Liver (tissue), 9 donors: ENCODE results near the gene SOX18. TPM values are rescaled to one million over a fixed set of nuclear protein-coding genes. Genes with fewer than 3 reads are reported as not detected.

ENCODE experiments used
- DNase-seq: peaks from one replicate; pipeline ENCODE4 v3.0.0-alpha.2; 2017; ENCODE audit warnings: low spot score
- H3K27ac ChIP-seq, 2 donors: one replicate each; pipeline ENCODE4 v1.7.0; 2013; ENCODE audit warnings: inconsistent platforms in 2 of 2, low read length in 2 of 2, control low read depth in 1 of 2, low read depth in 1 of 2, mild to moderate bottlenecking in 1 of 2
- H3K27me3 ChIP-seq, 4 donors: one replicate each; pipeline versions ENCODE4 v1.6.1 to v1.7.0; 2013; ENCODE audit warnings: low read length in 3 of 4, inconsistent platforms in 1 of 4, mild to moderate bottlenecking in 1 of 4, moderate library complexity in 1 of 4; ENCODE audit not compliant: control insufficient read depth in 4 of 4, insufficient read depth in 4 of 4
- H3K36me3 ChIP-seq, 4 donors: one replicate each; pipeline versions ENCODE4 v1.6.1 to v1.7.0; 2013; ENCODE audit warnings: low read length in 3 of 4, mild to moderate bottlenecking in 3 of 4, low read depth in 1 of 4, moderate library complexity in 1 of 4; ENCODE audit not compliant: control insufficient read depth in 4 of 4, insufficient read depth in 3 of 4
- H3K4me1 ChIP-seq, 4 donors: one replicate each; pipeline versions ENCODE4 v1.6.1 to v1.7.0; 2013; ENCODE audit warnings: low read length in 3 of 4, mild to moderate bottlenecking in 3 of 4, moderate library complexity in 1 of 4; ENCODE audit not compliant: control insufficient read depth in 4 of 4, insufficient read depth in 4 of 4
- H3K4me3 ChIP-seq, 3 donors: one replicate each; pipeline versions ENCODE4 v1.6.1 to v1.7.0; 2013; ENCODE audit warnings: low read length in 3 of 3, control low read depth in 1 of 3, low read depth in 1 of 3, mild to moderate bottlenecking in 1 of 3
- H3K9ac ChIP-seq, 2 donors: one replicate each; pipeline ENCODE4 v1.7.0; 2013; ENCODE audit warnings: low read length in 2 of 2, mild to moderate bottlenecking in 2 of 2, moderate library complexity in 2 of 2, control low read depth in 1 of 2, low read depth in 1 of 2
- H3K9me3 ChIP-seq, 4 donors: one replicate each; pipeline versions ENCODE4 v1.6.1 to v1.7.0; 2013; ENCODE audit warnings: low read length in 3 of 4; ENCODE audit not compliant: control insufficient read depth in 4 of 4
- ATF3 ChIP-seq: IDR thresholded peaks from 2 replicates; pipeline ENCODE4 v1.6.1; 2016; ENCODE audit warnings: antibody characterized with exemption
- CTCF ChIP-seq: fragments of 150-350 bp; IDR thresholded peaks from 2 replicates; pipeline ENCODE4 v1.5.1; 2017; ENCODE audit warnings: improper control_type of control experiment, low read depth, low read length; ENCODE audit not compliant: missing input control
- EGR1 ChIP-seq, 2 donors: IDR thresholded peaks; 2 replicates each; pipeline ENCODE4 v1.6.1; 2016 to 2018; ENCODE audit warnings: antibody characterized with exemption in 2 of 2, low read depth in 2 of 2
- FOXA1 ChIP-seq: IDR thresholded peaks from 2 replicates; pipeline ENCODE4 v1.6.1; 2016; ENCODE audit warnings: antibody characterized with exemption
- FOXA2 ChIP-seq: IDR thresholded peaks from 2 replicates; pipeline ENCODE4 v1.6.1; 2016; ENCODE audit warnings: antibody characterized with exemption
- GABPA ChIP-seq, 2 donors: IDR thresholded peaks in 1 of 2; conservative IDR thresholded peaks in 1 of 2; 2 replicates each; pipeline ENCODE4 v1.6.1; 2016; ENCODE audit warnings: antibody characterized with exemption in 2 of 2, mild to moderate bottlenecking in 1 of 2, moderate library complexity in 1 of 2
- HNF4A ChIP-seq, 2 donors: conservative IDR thresholded peaks; 2 replicates each; pipeline ENCODE4 v1.6.1; 2016; ENCODE audit warnings: antibody characterized with exemption in 2 of 2, mild to moderate bottlenecking in 2 of 2
- HNF4G ChIP-seq: IDR thresholded peaks from 2 replicates; pipeline ENCODE4 v1.6.1; 2016; ENCODE audit warnings: antibody characterized with exemption
- JUND ChIP-seq, 2 donors: IDR thresholded peaks; 2 replicates each; pipeline ENCODE4 v1.6.1; 2016; ENCODE audit warnings: antibody characterized with exemption in 2 of 2
- MAX ChIP-seq: IDR thresholded peaks from 2 replicates; pipeline ENCODE4 v1.6.1; 2016; ENCODE audit warnings: antibody characterized with exemption
- NR2F2 ChIP-seq: IDR thresholded peaks from 2 replicates; pipeline ENCODE4 v1.6.1; 2016; ENCODE audit warnings: antibody characterized with exemption
- REST ChIP-seq: IDR thresholded peaks from 2 replicates; pipeline ENCODE4 v1.6.1; 2016; ENCODE audit warnings: antibody characterized with exemption, mild to moderate bottlenecking
- RXRA ChIP-seq, 2 donors: IDR thresholded peaks; 2 replicates each; pipeline ENCODE4 v1.6.1; 2017 to 2018; ENCODE audit warnings: antibody characterized with exemption in 2 of 2, mild to moderate bottlenecking in 1 of 2
- SP1 ChIP-seq: IDR thresholded peaks from 2 replicates; pipeline ENCODE4 v1.6.1; 2018; ENCODE audit warnings: antibody characterized with exemption, mild to moderate bottlenecking
- TAF1 ChIP-seq: conservative IDR thresholded peaks from 2 replicates; pipeline ENCODE4 v1.6.1; 2016; ENCODE audit warnings: antibody characterized with exemption, mild to moderate bottlenecking
- YY1 ChIP-seq: IDR thresholded peaks from 2 replicates; pipeline ENCODE4 v1.6.1; 2016; ENCODE audit warnings: antibody characterized with exemption, mild to moderate bottlenecking
- WGBS: extraction: QIAGEN DNeasy Blood & Tissue Kit; methylation state at CpG from one replicate; pipeline ENCODE4 v1.1.7; 2013; 5-methylcytosine and 5-hydroxymethylcytosine counted together
- polyA plus RNA-seq, 2 donors: library from polyadenylated mRNA; stranded (reverse) in 1 of 2; unstranded in 1 of 2; fragments of 200-250 nt in 1 of 2; fragments of >200 nt in 1 of 2; fragmentation: Nextera tagmentation in 1 of 2; extraction: Ambion mirVana in 1 of 2; gene quantifications; one replicate each; pipeline versions ENCODE4 v1.2.1 to v1.2.3, GENCODE V29; 2013 to 2015
- total RNA-seq, 2 donors: library from RNA; depleted of rRNA; stranded (reverse); fragments of >200 nt; gene quantifications; one replicate each; pipeline ENCODE4 v1.2.3, GENCODE V29; 2014
- TF ChIP-seq, protein P1 (sequence below): IDR thresholded peaks from 2 replicates; pipeline ENCODE4 v1.6.1; 2016; ENCODE audit warnings: antibody characterized with exemption
- donor health status: healthy.
- donor health status: healthy.
- donor health status: healthy.
- donor health status: healthy.
- donor health status: healthy.

Gene SOX18
- total and polyA plus RNA-seq, 4 donors: 1.1 to 5.8 (median 2.6) TPM

DNA sequence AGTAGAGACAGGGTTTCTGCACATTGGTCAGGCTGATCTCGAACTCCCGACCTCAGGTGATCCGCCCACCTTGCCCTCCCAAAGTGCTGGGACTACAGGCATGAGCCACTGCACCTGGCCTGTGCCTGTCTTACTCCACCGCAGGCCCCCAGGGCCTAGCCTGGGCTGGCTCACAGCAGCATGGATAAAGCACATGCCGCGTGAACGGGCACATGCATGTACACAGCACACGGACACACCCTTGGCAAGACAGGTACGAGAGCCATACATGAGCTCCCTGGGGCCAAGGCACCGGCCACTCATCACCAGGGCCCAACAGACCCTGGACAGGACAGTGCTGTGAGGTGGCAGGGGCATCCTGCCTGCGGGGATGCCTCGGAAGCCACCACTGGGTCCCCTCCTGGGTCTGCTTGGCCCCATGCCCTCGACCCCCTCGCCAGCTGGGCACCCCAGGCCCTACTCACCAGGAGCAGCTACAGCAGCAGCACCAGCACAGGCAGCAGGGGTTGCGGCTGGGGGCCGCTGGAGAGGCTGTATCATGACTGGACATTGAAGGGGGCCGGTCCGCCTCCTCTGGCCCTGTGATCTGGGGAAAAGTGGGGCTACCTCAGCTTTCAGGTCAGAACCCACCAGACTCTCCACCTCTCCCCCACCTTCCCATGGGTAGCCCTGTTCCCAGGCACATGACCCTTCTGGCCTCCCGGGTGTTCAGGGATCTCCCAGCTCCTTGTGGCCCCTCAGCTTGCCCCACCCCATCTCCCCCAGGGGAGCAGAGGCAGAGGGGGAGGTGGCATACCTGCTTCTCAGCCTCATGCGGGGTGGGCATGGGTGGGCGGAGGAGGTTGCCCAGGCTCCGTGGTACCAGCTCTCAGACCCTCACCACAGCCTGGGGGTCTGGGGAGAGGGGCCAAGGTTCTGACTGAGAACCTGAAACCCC is 26.9 kb upstream of the SOX18 start:
- Histone ChIP-seq H3K36me3 (peaks cover 0 to 10% (median 0%) of the 10 kb centered on the region in 4 donors), H3K9ac (no peak overlapping the region), H3K4me3 (peak overlapping the region in 1 of 3 donors; percentile 15), H3K27ac (no peak overlapping the region), H3K9me3 (no peaks in the 10 kb centered on the region), H3K4me1 (peaks cover 7 to 19% (median 10%) of the 10 kb centered on the region in 4 donors), H3K27me3 (no peaks in the 10 kb centered on the region)
- WGBS: 94% methylated on average over 22 of the region's 22 CpGs
- no peak for DNase-seq
- no peak for TF ChIP-seq TAF1
- TF ChIP-seq RXRA (IDR thresholded peaks at IDR 0.05): no peak
- no peak for TF ChIP-seq GABPA (IDR thresholded peaks at IDR 0.05 in 1 of 2, conservative IDR thresholded peaks at IDR 0.05 in 1 of 2)
- no peak for TF ChIP-seq FOXA2
- TF ChIP-seq EGR1 (IDR thresholded peaks at IDR 0.05; ENCODE audit: low read depth in 2 of 2): no peak
- no peak for TF ChIP-seq MAX
- TF ChIP-seq FOXA1: no peak
- no peak for TF ChIP-seq ATF3
- TF ChIP-seq HNF4A (conservative IDR thresholded peaks at IDR 0.05): no peak
- TF ChIP-seq, protein P1, sequence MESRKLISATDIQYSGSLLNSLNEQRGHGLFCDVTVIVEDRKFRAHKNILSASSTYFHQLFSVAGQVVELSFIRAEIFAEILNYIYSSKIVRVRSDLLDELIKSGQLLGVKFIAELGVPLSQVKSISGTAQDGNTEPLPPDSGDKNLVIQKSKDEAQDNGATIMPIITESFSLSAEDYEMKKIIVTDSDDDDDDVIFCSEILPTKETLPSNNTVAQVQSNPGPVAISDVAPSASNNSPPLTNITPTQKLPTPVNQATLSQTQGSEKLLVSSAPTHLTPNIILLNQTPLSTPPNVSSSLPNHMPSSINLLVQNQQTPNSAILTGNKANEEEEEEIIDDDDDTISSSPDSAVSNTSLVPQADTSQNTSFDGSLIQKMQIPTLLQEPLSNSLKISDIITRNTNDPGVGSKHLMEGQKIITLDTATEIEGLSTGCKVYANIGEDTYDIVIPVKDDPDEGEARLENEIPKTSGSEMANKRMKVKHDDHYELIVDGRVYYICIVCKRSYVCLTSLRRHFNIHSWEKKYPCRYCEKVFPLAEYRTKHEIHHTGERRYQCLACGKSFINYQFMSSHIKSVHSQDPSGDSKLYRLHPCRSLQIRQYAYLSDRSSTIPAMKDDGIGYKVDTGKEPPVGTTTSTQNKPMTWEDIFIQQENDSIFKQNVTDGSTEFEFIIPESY: no peak
- TF ChIP-seq NR2F2: no peak
- TF ChIP-seq CTCF: no peak
- TF ChIP-seq JUND (IDR thresholded peaks at IDR 0.05): no peak
- no peak for TF ChIP-seq SP1
- TF ChIP-seq YY1: no peak
- TF ChIP-seq REST: no peak
- TF ChIP-seq HNF4G: no peak
